K562 (cell line): ENCODE results near the gene NMT1. TPM values are rescaled to one million over a fixed set of nuclear protein-coding genes. Genes with fewer than 3 reads are reported as not detected.
A peak's percentile ranks its signal among the peaks of the same experiment; 100 is the strongest.

Experiments
- ARHGAP35 ChIP-seq: fragments of 450-650 bp; IDR thresholded peaks from 2 replicates; pipeline ENCODE4 v1.6.1; 2018; ENCODE audit not compliant: partially characterized antibody
- CREB1 ChIP-seq, 2 experiments: sonication (generic) in 1 of 2; formaldehyde crosslinking in 1 of 2; IDR thresholded peaks; 2 replicates each; pipeline versions ENCODE4 v1.6.1 to v1.8.0; 2012 to 2022; ENCODE audit warnings: inconsistent platforms in 1 of 2, mild to moderate bottlenecking in 1 of 2, missing genetic modification reagents in 1 of 2, moderate library complexity in 1 of 2
- E2F5 ChIP-seq: sonication (generic); formaldehyde crosslinking; IDR thresholded peaks from 2 replicates; pipeline ENCODE4 v1.8.0; 2022; ENCODE audit warnings: mild to moderate bottlenecking, missing genetic modification reagents
- ESRRA ChIP-seq: fragments of 450-650 bp; IDR thresholded peaks from 2 replicates; pipeline ENCODE4 v1.6.1; 2014; ENCODE audit warnings: low read depth, mild to moderate bottlenecking, moderate library complexity, borderline replicate concordance
- ETV5 ChIP-seq: sonication (generic); formaldehyde crosslinking; IDR thresholded peaks from 2 replicates; pipeline ENCODE4 v1.4.0; 2020; ENCODE audit warnings: low read depth, mild to moderate bottlenecking, missing genetic modification reagents
- FIP1L1 ChIP-seq: fragments of 200-400 bp; formaldehyde crosslinking; IDR thresholded peaks from 2 replicates; pipeline ENCODE4 v1.6.1; 2018; ENCODE audit warnings: mild to moderate bottlenecking, low read depth, low read length; ENCODE audit not compliant: poor library complexity, severe bottlenecking
- FUS ChIP-seq: fragments of 200-400 bp; formaldehyde crosslinking; optimal IDR thresholded peaks from 2 replicates; pipeline ENCODE3; 2017; ENCODE audit warnings: low read depth, low read length
- HDAC8 ChIP-seq: fragments of 450-650 bp; IDR thresholded peaks from 2 replicates; pipeline ENCODE4 v1.6.1; 2016; ENCODE audit warnings: mild to moderate bottlenecking, missing genetic modification characterization, moderate library complexity, missing compliant biosample characterization
- PTBP1 ChIP-seq: fragments of 200-400 bp; formaldehyde crosslinking; IDR thresholded peaks from 2 replicates; pipeline ENCODE4 v1.6.1; 2017; ENCODE audit warnings: low read depth, low read length
- RFX5 ChIP-seq: IDR thresholded peaks from 2 replicates; pipeline ENCODE4 v1.6.1; 2011; ENCODE audit warnings: low read depth, mild to moderate bottlenecking, improper control_type of control experiment, low read length
- SIN3A ChIP-seq, 2 experiments: fragments of 150-350 bp in 1 of 2; IDR thresholded peaks; 2 replicates each; pipeline ENCODE4 v1.6.1; 2011 to 2016; ENCODE audit warnings: borderline replicate concordance in 2 of 2, low read depth in 2 of 2, low read length in 2 of 2, mild to moderate bottlenecking in 2 of 2, moderate library complexity in 2 of 2; ENCODE audit not compliant: control insufficient read depth in 1 of 2
- SRF ChIP-seq, 2 experiments: fragments of 250-450, 450-650 bp in 1 of 2; sonication (Bioruptor Pico) in 1 of 2; sonication (generic) in 1 of 2; formaldehyde crosslinking; IDR thresholded peaks; 2 replicates each; pipeline versions ENCODE4 v1.5.0 to v1.5.1; 2020 to 2022; ENCODE audit warnings: mild to moderate bottlenecking in 1 of 2, missing genetic modification reagents in 1 of 2
- SUPT5H ChIP-seq: fragments of 450-650 bp; IDR thresholded peaks from 2 replicates; pipeline ENCODE4 v1.6.1; 2016
- TBL1XR1 ChIP-seq, 2 experiments: IDR thresholded peaks; 2 replicates each; pipeline ENCODE4 v1.6.1; 2012; ENCODE audit warnings: improper control_type of control experiment in 2 of 2, low read length in 2 of 2, mild to moderate bottlenecking in 1 of 2
- THRAP3 ChIP-seq: fragments of 450-650 bp; IDR thresholded peaks from 2 replicates; pipeline ENCODE4 v1.6.1; 2016; ENCODE audit warnings: mild to moderate bottlenecking, inconsistent platforms, borderline replicate concordance
- ZNF184 ChIP-seq: sonication (generic); formaldehyde crosslinking; IDR thresholded peaks from 2 replicates; pipeline ENCODE4 v1.5.0; 2020; ENCODE audit warnings: missing genetic modification reagents
- ZNF23 ChIP-seq: fragments of 250-450 bp; sonication (Bioruptor Pico); IDR thresholded peaks from 2 replicates; pipeline ENCODE4 v1.4.0; 2020; ENCODE audit warnings: mild to moderate bottlenecking
- polyA plus RNA-seq, 8 experiments: library from polyadenylated mRNA; depleted of rRNA in 4 of 8; stranded (reverse) in 5 of 8; unstranded in 3 of 8; fragments of >200 nt; fragmentation: Nextera tagmentation in 2 of 8; fragmentation: Illumina TruSeq in 1 of 8; extraction: Ambion mirVana in 2 of 8; extraction: Trizol in 1 of 8; gene quantifications; 2 replicates each; pipeline versions ENCODE4 v1.2.1 to v1.2.3, GENCODE V29; 2011 to 2014; ENCODE audit warnings: inconsistent platforms in 1 of 8, missing spikeins in 1 of 8
- total RNA-seq, 7 experiments: library from RNA; depleted of rRNA in 6 of 7; stranded (reverse); fragments of >200 nt in 6 of 7; fragmentation: Illumina TruSeq in 2 of 7; extraction: Trizol in 2 of 7; gene quantifications; 2 replicates each; pipeline versions ENCODE4 v1.2.1 to v1.2.3, GENCODE V29; 2011 to 2021; ENCODE audit warnings: low replicate concordance in 1 of 7
- TF ChIP-seq, protein P1 (sequence below): fragments of 200-800 bp; sonication (Bioruptor generic); IDR thresholded peaks from 2 replicates; pipeline ENCODE4 v1.6.1; 2017; ENCODE audit warnings: missing genetic modification characterization, missing compliant biosample characterization
- TF ChIP-seq, protein P2 (sequence below): fragments of 450-650 bp; IDR thresholded peaks from 2 replicates; pipeline ENCODE4 v1.6.1; 2016; ENCODE audit warnings: antibody characterized with exemption

Gene NMT1
- total and polyA plus RNA-seq, 9 of the 15 experiments (the other 6 are each of a cell fraction or from before 2014, with no cell fraction given) = 86.7 to 569 (median 213) TPM

DNA sequence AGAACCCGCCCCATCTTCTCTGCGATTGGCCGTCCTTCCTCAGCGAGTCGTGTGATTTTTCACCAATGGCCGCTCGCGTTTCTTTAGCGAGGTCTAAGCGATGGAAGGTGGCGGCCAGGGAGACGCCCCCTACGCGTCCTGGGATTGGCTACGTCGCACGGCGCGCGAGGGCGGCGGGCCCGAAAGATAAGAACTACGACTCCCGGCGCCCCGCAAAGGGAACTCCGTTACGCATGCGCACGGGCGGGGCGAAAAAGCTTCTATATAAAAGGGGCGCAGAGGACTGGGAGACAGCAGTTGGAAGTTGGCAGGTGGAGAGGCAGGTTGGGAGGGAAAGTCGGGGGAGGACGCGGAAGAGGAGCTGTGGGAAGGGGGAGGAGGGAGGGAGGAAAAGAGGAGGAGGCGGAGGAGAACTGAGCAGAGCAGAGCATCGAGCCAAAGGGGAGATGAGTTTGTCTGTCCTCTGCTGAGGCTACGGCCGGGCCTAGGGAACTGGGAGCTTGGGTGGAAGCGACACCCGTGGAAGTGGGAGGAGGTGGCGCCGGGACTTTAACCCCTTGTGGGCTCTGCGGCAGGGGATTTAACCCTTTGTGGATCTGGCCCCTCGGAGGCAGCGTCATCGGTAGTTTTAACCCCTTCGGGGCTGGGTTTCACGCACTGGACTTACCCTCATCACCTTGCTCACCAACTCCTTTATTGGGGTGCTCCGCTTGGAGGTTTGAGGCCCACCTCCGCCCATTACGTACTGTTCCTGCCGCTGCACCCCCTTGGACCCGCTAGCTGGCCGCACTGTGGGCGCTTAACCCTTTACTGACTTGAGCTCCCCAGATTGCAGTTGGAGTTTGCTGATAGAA is 87.3 kb downstream of the NMT1 start, which contains the start of gene HEXIM1 (continued):
- no peak for TF ChIP-seq E2F5 (CRISPR knock-in tag)
- peak in 1 of 2 experiments; percentile 78; a peak in 3 of 4 replicates for TF ChIP-seq SIN3A (IDR thresholded peaks at IDR 0.05; ENCODE audit: borderline replicate concordance in 2 of 2, control insufficient read depth in 1 of 2, low read depth in 2 of 2, low read length in 2 of 2)
- peak; percentile 84 for TF ChIP-seq ARHGAP35
- TF ChIP-seq PTBP1 = peak; percentile 76
- peak; percentile 100 for TF ChIP-seq SUPT5H
- peak; percentile 48 to 51; a peak in 3 of 4 replicates for TF ChIP-seq TBL1XR1 (IDR thresholded peaks at IDR 0.05; ENCODE audit: low read length in 2 of 2)
- TF ChIP-seq THRAP3 = peak; percentile 87; the same call in 1 of the 2 replicates
- TF ChIP-seq FUS = no peak
- peak; percentile 54; the same call in 1 of the 2 replicates for TF ChIP-seq RFX5
- TF ChIP-seq, protein P1, sequence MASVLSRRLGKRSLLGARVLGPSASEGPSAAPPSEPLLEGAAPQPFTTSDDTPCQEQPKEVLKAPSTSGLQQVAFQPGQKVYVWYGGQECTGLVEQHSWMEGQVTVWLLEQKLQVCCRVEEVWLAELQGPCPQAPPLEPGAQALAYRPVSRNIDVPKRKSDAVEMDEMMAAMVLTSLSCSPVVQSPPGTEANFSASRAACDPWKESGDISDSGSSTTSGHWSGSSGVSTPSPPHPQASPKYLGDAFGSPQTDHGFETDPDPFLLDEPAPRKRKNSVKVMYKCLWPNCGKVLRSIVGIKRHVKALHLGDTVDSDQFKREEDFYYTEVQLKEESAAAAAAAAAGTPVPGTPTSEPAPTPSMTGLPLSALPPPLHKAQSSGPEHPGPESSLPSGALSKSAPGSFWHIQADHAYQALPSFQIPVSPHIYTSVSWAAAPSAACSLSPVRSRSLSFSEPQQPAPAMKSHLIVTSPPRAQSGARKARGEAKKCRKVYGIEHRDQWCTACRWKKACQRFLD (CRISPR knock-in tag) = 0 out of 2 replicates have a peak, but pooled peaks have one; percentile 67
- TF ChIP-seq FIP1L1 = peak; percentile 92
- TF ChIP-seq ZNF23 = peak; percentile 67
- 0 out of 2 replicates have a peak, but pooled peaks have one; percentile 62 for TF ChIP-seq HDAC8 (tag)
- TF ChIP-seq SRF (CRISPR knock-in tag; IDR thresholded peaks at IDR 0.05) = peak in 1 of 2 experiments; percentile 90; a peak in 1 of 4 replicates
- TF ChIP-seq ETV5 = 0 out of 2 replicates have a peak, but pooled peaks have one; percentile 53
- TF ChIP-seq ZNF184 = no peak
- TF ChIP-seq, protein P2, sequence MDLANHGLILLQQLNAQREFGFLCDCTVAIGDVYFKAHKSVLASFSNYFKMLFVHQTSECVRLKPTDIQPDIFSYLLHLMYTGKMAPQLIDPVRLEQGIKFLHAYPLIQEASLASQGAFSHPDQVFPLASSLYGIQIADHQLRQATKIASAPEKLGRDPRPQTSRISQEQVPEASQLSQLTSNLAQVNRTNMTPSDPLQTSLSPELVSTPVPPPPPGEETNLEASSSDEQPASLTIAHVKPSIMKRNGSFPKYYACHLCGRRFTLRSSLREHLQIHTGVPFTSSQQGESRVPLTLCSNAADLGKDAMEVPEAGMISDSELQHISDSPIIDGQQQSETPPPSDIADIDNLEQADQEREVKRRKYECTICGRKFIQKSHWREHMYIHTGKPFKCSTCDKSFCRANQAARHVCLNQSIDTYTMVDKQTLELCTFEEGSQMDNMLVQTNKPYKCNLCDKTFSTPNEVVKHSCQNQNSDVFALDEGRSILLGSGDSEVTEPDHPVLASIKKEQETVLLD = peak; percentile 99
- TF ChIP-seq CREB1 (IDR thresholded peaks at IDR 0.05) = peak; percentile 77
- peak; percentile 68; the same call in 1 of the 2 replicates for TF ChIP-seq CREB1 (CRISPR knock-in tag; IDR thresholded peaks at IDR 0.05)
- TF ChIP-seq ESRRA = peak; percentile 33; the same call in 1 of the 2 replicates
